ENCODE measurements around the gene NCAM2. TPM values are rescaled to one million over a fixed set of nuclear protein-coding genes. Genes with fewer than 3 reads are reported as not detected.

The NCAM2 gene
- total and polyA plus RNA-seq, 2 donors (not counting 3 experiments of a cell fraction or from before 2014, with no cell fraction given) = 0.11 to 0.27 TPM

- no TSS peak for BruUV-seq (replicated peaks)
- TF ChIP-seq MYC (IDR thresholded peaks at IDR 0.05; ENCODE audit: low read depth, low read length) = no peak
- no peak for TF ChIP-seq POLR2A (IDR thresholded peaks at IDR 0.05; ENCODE audit: low read depth, low read length)
- no peak for TF ChIP-seq EZH2 (IDR thresholded peaks at IDR 0.05; ENCODE audit: borderline replicate concordance, low read depth, low read length, severe bottlenecking)
- TF ChIP-seq FOS (IDR thresholded peaks at IDR 0.05; ENCODE audit: borderline replicate concordance, insufficient read depth, low read length) = no peak
- no peak for TF ChIP-seq POLR2AphosphoS5 (IDR thresholded peaks at IDR 0.05; ENCODE audit: insufficient read depth, low read depth, low read length)
- TF ChIP-seq CTCF (IDR thresholded peaks at IDR 0.05; ENCODE audit: extremely low read depth in 1 of 2, insufficient read depth in 1 of 2, low read depth in 1 of 2, low read length in 2 of 2) = no peak
- no peak for TF ChIP-seq GATA2 (IDR thresholded peaks at IDR 0.05; ENCODE audit: insufficient read depth, insufficient read length, low read depth, low read length)
- TF ChIP-seq JUN (IDR thresholded peaks at IDR 0.05; ENCODE audit: borderline replicate concordance, insufficient read depth, insufficient read length, low read depth) = no peak
- no peak for TF ChIP-seq MAX (IDR thresholded peaks at IDR 0.05; ENCODE audit: insufficient read depth, insufficient read length)
- dilution Hi-C loops (cut with MboI; ENCODE audit: extremely low pct_ligation_motif_present, low sequenced_read_pairs) = no loop called here
- H3K4me2 ChIP-seq (ENCODE audit: insufficient read depth, low read length) = no peak overlapping the region
- no peaks in the 10 kb centered on the region for H3K9me1 ChIP-seq (replicated peaks; ENCODE audit: control insufficient read depth, extremely low read depth, insufficient read depth, low read length)
- no peak overlapping the region for H2AFZ ChIP-seq (ENCODE audit: low read depth, low read length)
- no peak overlapping the region for H3K4me3 ChIP-seq (replicated peaks in 1 of 3; ENCODE audit: insufficient read depth in 1 of 3, low read depth in 1 of 3, low read length in 3 of 3)
- intact Hi-C loops (cut with micrococcal nuclease) = no loop called here
- H3K9ac ChIP-seq (replicated peaks; ENCODE audit: extremely low read depth, insufficient read depth, low read length) = no peak overlapping the region
- DNase-seq (ENCODE audit: low read depth, low spot score) (no peak), FAIRE-seq (no peak)
- H3K27ac ChIP-seq (ENCODE audit: insufficient read depth, low read depth, low read length) = no peak overlapping the region
- no peaks in the 10 kb centered on the region for H3K79me2 ChIP-seq (ENCODE audit: control insufficient read depth, insufficient read depth, low read length)
- CTCF ChIA-PET = no interaction called here
- POLR2A ChIA-PET = no interaction called here
- no peaks in the 10 kb centered on the region for H3K9me3 ChIP-seq (replicated peaks; ENCODE audit: control insufficient read depth, insufficient read depth, low read length)
- H3K27me3 ChIP-seq (ENCODE audit: control insufficient read depth in 2 of 2, insufficient read depth in 2 of 2, low read length in 2 of 2) = no peaks in the 10 kb centered on the region
- H4K20me1 ChIP-seq (replicated peaks; ENCODE audit: control insufficient read depth, extremely low read depth, insufficient read depth, low read length) = no peaks in the 10 kb centered on the region
- no peaks in the 10 kb centered on the region for H3K36me3 ChIP-seq (ENCODE audit: control insufficient read depth in 2 of 2, extremely low read depth in 1 of 2, insufficient read depth in 2 of 2, low read length in 2 of 2)
- H3K4me1 ChIP-seq (ENCODE audit: control insufficient read depth, extremely low read depth, insufficient read depth, low read length) = no peaks in the 10 kb centered on the region
Measured at GRCh38 chr21:21010228-21010627, 12.0 kb downstream of the NCAM2 start.
